Transverse colon (tissue), 4 donors: ENCODE results near the gene GFAP.

Experiments used
- CTCF ChIP-seq, 5 experiments: fragments of 200-600 bp in 3 of 5; fragments of 450-650 bp in 2 of 5; sonication (generic) in 3 of 5; IDR thresholded peaks; 1 replicate in 2 of 5; 2 replicates in 3 of 5; pipeline ENCODE4 v1.5.1; 2016 to 2017; ENCODE audit warnings: antibody characterized with exemption in 5 of 5, inconsistent platforms in 3 of 5, mild to moderate bottlenecking in 2 of 5, moderate library complexity in 1 of 5
- EP300 ChIP-seq: sonication (generic); formaldehyde crosslinking; IDR thresholded peaks from one replicate; pipeline ENCODE4 v1.6.1; 2017; ENCODE audit warnings: antibody characterized with exemption, low read depth
- POLR2A ChIP-seq: fragments of 450-650 bp; IDR thresholded peaks from one replicate; pipeline ENCODE4 v1.6.1; 2016; ENCODE audit warnings: antibody characterized with exemption, mild to moderate bottlenecking, moderate library complexity
- POLR2AphosphoS5 ChIP-seq, 3 donors: sonication (generic); formaldehyde crosslinking; IDR thresholded peaks; one replicate each; pipeline ENCODE4 v1.6.1; 2016; ENCODE audit warnings: antibody characterized with exemption in 3 of 3

GRCh38 chr17:44903012-44903685 lies 12.2 kb downstream of the GFAP start:
- TF ChIP-seq CTCF (IDR thresholded peaks at IDR 0.05) (no peak), POLR2AphosphoS5 (IDR thresholded peaks at IDR 0.05) (no peak), POLR2A (no peak), EP300 (no peak)
